OCI-M2 (cell line): ENCODE results near the gene ESRRB.
"Not testable (repeated sequence)": the region's sequence is repeated elsewhere in the genome, so short reads cannot be mapped to it uniquely, and the experiment has no call there.

ENCODE experiments used
- DNase-seq: peaks from one replicate; lab custom pipeline; 2025; ENCODE audit not compliant: unreplicated experiment; lab: John Stamatoyannopoulos, UW

Gene ESRRB

DNA sequence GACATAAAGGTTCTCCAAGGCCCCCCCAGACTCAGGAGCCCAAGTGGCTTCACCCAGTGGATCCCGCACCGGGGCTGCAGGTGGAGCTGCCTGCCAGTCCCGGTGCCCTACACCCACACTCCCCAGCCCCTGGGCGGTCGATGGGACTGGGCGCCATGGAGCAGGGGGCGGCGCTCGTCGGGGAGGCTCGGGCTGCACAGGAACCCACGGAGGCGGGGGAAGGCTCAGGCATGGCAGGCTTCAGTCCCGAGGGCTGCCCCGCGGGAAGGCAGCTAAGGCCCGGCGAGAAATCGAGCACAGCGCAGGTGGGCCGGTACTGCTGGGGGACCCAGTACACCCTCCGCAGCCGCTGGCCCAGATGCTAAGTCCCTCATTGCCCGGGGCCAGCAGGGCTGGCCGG lies 160.7 kb downstream of the ESRRB start:
- DNase-seq, result not testable (repeated sequence)

DNA sequence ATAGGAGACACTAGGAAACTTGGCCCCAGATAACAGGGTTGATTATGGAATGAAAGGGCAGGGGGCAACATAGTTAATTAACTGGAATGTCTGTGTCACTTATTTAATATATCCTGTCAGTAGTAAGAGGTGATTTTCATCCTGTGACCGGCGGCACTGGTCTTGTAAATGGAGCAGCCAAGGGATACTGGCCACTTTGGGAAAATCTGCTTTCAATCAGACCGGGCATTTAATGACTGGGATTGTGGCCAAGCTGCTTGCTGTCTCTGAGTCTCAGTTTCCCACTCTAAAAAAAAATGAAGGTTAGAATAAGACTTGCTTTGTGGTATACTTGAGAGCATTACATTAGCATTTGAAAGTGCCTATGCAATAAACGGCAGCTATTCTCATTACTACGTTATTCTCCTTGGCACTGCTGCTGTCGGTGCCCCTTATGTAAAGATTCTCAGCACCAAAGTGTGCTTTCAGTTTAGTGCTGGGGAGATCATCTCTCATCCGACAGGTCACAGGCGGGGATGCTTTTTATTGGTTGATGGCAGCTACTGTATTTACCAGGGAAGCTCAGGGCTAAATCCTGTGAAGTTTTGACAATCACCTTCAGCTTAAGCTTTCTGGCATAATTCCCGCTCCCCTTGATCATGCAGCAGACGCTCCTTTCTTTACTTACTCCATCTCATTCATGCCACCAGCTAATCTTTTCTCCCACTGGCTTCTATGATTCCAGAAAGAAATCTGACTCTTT lies 162.1 kb downstream of the ESRRB start:
- no peak for DNase-seq

DNA sequence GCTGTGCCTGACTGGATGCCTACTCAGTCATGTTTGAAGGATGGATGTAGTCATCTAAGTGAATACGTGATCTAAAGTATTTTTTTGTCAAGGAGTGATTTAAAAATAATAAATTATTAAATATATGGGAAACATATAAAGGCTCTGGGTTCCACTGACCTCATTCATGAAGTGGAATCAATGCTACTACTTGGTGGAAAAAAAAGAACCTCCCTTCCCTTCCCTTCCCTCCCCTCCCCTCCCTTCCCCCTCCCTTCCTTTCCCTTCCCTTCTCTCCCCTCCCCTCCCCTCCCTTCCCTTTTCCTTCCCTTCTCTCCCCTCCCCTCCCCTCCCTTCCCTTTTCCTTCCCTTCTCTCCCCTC lies 162.7 kb downstream of the ESRRB start:
- no peak for DNase-seq

DNA sequence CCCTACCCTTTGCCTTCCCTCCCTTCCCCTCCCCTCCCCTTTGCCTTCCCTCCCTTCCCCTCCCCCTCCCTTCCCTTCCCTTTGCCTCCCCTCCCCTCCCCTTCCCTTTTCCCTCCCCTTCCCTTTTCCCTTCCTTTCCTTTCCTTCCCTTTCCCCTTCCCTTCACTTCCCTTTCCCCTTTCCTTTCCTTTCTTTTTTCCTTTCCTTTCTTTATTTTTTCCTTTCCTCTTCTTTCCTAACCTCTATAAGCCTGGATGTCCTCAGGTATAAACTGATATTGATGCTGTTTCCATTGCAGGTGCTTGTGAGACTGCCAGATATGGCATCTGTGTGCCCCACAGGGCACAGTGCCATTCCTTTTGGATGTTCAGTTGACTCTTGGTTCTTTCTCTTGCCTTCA lies 163.2 kb downstream of the ESRRB start:
- no peak for DNase-seq

DNA sequence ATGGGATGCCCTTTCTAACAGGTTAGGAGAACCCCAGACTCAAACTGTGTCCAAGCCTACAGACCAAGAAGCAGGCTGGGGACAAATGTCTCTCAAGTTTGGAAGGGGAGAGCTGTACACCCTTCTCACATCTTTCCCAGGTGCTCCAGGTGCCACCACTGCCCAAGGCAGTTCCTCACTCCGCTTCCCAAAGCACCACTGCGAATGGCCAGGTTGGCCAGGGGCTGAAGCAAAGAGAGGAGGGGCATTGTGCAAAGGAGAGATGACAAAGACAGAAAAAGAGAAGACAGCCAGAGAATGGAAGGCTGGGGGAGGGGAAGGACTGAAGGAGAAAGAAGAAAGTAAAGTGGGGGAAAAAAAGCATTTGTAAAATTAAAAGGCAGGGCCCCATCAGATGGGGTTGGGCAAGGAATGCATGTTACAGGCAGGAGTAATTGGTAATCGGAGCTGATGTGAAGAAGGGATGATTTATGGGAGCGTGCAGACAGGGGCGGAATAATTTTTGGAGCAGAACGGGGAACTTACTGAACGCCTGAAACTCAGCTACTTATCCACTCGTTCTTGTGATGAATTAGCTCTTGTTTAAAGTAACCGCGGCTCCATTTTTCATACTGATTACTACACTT lies 165.8 kb downstream of the ESRRB start:
- no peak for DNase-seq

GRCh38 chr14:76546426-76547221 lies 170.7 kb downstream of the ESRRB start:
- DNase-seq, result no peak

- DNase-seq, result no peak
Observed at GRCh38 chr14:76547831-76548230, 171.9 kb downstream of the ESRRB start.

DNA sequence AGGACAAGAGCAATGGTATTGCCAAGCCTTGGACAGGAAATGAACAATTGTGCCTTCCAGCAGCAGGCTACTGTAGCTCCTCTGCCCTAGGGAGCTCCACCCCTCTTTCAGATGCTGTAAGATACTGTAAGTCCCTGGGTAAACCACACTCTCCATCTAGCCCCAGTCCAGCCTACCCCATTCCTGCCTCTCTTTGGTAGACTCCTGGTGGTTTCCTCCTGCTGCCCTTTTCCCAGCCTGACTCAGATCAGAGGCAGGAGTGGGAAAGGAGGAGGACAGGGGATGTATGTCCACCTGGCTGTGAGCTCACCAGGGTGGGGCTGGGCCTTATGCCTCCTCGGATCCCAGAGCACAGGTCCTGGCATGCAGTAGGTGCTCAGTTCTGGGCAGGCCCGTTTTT lies 174.6 kb downstream of the ESRRB start:
- no peak for DNase-seq

DNA sequence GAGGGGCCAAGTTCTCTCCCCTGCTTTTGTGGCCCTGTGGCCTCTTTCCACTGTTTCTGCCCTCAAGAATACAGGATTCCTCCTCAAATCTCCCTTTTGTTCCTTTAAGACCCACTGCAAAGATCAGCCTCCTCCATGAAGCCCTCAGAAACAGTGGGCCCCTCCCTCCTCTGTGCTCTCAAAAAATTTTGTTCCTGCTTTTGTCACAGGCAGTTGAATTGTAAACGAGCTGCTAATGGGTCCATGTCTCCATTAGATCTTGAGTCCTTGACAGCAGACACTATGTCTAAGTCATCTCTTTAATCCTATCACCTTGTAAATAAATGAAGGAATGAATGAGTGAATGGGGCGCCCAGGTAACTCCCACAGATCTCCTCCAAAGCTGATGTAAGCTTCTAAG lies 175.2 kb downstream of the ESRRB start:
- DNase-seq, result no peak
